CD4-positive, alpha-beta memory T cell (primary cell): ENCODE measurements around the gene AKAP13. TPM values are rescaled to one million over a fixed set of nuclear protein-coding genes. Genes with fewer than 3 reads are reported as not detected.

ENCODE experiments used
- CTCF ChIA-PET: fragments of 350-600 bp; sonication (Branson Sonifier 250); formaldehyde crosslinking; loops from one replicate; lab custom pipeline; 2021; ENCODE audit warnings: inconsistent platforms; ENCODE audit not compliant: partially characterized antibody; lab: Charles Lee
- POLR2A ChIA-PET: fragments of 350-600 bp; sonication (Branson Sonifier 250); formaldehyde crosslinking; loops from one replicate; lab custom pipeline; 2021; ENCODE audit not compliant: partially characterized antibody; lab: Charles Lee
- DNase-seq, 5 donors: peaks; one replicate each; pipeline versions ENCODE4 v3.0.0 to v3.0.0-alpha.2; 2020 to 2022; ENCODE audit warnings: mixed read lengths in 1 of 5
- H3K27ac ChIP-seq: one replicate; pipeline ENCODE4 v1.7.0; 2013; ENCODE audit warnings: low read depth, low read length
- H3K27me3 ChIP-seq: 2 replicates; pipeline ENCODE4 v1.7.0; 2013; ENCODE audit warnings: mild to moderate bottlenecking, low read length, moderate library complexity; ENCODE audit not compliant: insufficient read depth
- H3K36me3 ChIP-seq: 2 replicates; pipeline ENCODE4 v1.7.0; 2013; ENCODE audit warnings: mild to moderate bottlenecking, low read length, moderate library complexity; ENCODE audit not compliant: insufficient read depth
- H3K4me1 ChIP-seq: 2 replicates; pipeline ENCODE4 v1.7.0; 2013; ENCODE audit warnings: mild to moderate bottlenecking, low read length, moderate library complexity; ENCODE audit not compliant: insufficient read depth
- H3K4me3 ChIP-seq, 2 donors: one replicate each; pipeline ENCODE4 v1.7.0; 2013; ENCODE audit warnings: low read length in 2 of 2, mild to moderate bottlenecking in 1 of 2
- H3K9me3 ChIP-seq, 2 donors: one replicate each; pipeline ENCODE4 v1.7.0; 2013; ENCODE audit warnings: low read length in 2 of 2, control low read depth in 1 of 2; ENCODE audit not compliant: control insufficient read depth in 1 of 2
- H3K27ac Mint-ChIP-seq, 7 donors: one replicate each; pipeline ENCODE4 v1.8.0; 2020 to 2021; ENCODE audit warnings: mixed read lengths in 7 of 7, mild to moderate bottlenecking in 6 of 7, inconsistent platforms in 3 of 7, moderate library complexity in 3 of 7
- H3K27me3 Mint-ChIP-seq, 2 donors: one replicate each; pipeline ENCODE4 v1.8.0; 2020 to 2021; ENCODE audit warnings: mixed read lengths in 2 of 2
- H3K36me3 Mint-ChIP-seq, 2 donors: one replicate each; pipeline ENCODE4 v1.8.0; 2020 to 2021; ENCODE audit warnings: mixed read lengths in 2 of 2, inconsistent platforms in 1 of 2, mild to moderate bottlenecking in 1 of 2
- H3K4me1 Mint-ChIP-seq, 4 donors: one replicate each; pipeline ENCODE4 v1.8.0; 2020 to 2021; ENCODE audit warnings: mixed read lengths in 4 of 4, mild to moderate bottlenecking in 1 of 4
- H3K4me3 Mint-ChIP-seq, 8 donors: one replicate each; pipeline ENCODE4 v1.8.0; 2020 to 2021; ENCODE audit warnings: mixed read lengths in 8 of 8, mild to moderate bottlenecking in 7 of 8, moderate library complexity in 6 of 8, inconsistent platforms in 3 of 8
- H3K9me3 Mint-ChIP-seq, 8 donors: one replicate each; pipeline ENCODE4 v1.8.0; 2020 to 2021; ENCODE audit warnings: mixed read lengths in 8 of 8, mild to moderate bottlenecking in 5 of 8, inconsistent platforms in 3 of 8, moderate library complexity in 1 of 8
- intact Hi-C: fragments of 100-400 bp; cut with micrococcal nuclease; formaldehyde crosslinking; loops from one replicate; pipeline ENCODE4 v1.15.1; 2023
- polyA plus RNA-seq, 2 donors: library from polyadenylated mRNA; unstranded; fragments of 300-500 nt; fragmentation: Illumina TruSeq; gene quantifications; one replicate each; pipeline ENCODE4 v1.2.3, GENCODE V29; 2021
- total RNA-seq, 2 experiments: library from RNA; stranded (reverse); gene quantifications; one replicate each; pipeline ENCODE4 v1.2.3, GENCODE V29; 2021

AKAP13 gene
- total and polyA plus RNA-seq, 4 experiments from 2014 or later = 68.7 to 319 (median 247) TPM

GRCh38 chr15:85540085-85540797 lies 159.8 kb downstream of the AKAP13 start:
- no peak overlapping the region for H3K4me3 Mint-ChIP-seq
- DNase-seq = no peak
- H3K27me3 Mint-ChIP-seq = no peaks in the 10 kb centered on the region
- no peaks in the 10 kb centered on the region for H3K9me3 Mint-ChIP-seq
- intact Hi-C loops = no loop called here
- Histone ChIP-seq H3K36me3 (no peaks in the 10 kb centered on the region), H3K4me1 (peaks cover 45% of the 10 kb centered on the region), H3K4me3 (no peak overlapping the region), H3K9me3 (no peaks in the 10 kb centered on the region), H3K27ac (no peak overlapping the region), H3K27me3 (no peaks in the 10 kb centered on the region)
- CTCF ChIA-PET = interaction anchor here (1.1 to 1.2 kb wide), 2 partner anchors 8 to 35 kb away, joined by 3 read pairs; no protein-coding TSS in a partner anchor
- H3K27ac Mint-ChIP-seq = peak overlapping the region in 3 of 7 donors; percentile 13 to 58 (median 30)
- POLR2A ChIA-PET = no interaction called here
- peaks cover 27 to 41% of the 10 kb centered on the region in 2 donors for H3K36me3 Mint-ChIP-seq
- H3K4me1 Mint-ChIP-seq = peaks cover 51 to 77% (median 64%) of the 10 kb centered on the region in 4 donors

- Mint-ChIP-seq H3K4me1 (peaks cover 50 to 65% (median 59%) of the 10 kb centered on the region in 4 donors), H3K4me3 (peak overlapping the region in 1 of 8 donors; percentile 22), H3K9me3 (no peaks in the 10 kb centered on the region), H3K27me3 (no peaks in the 10 kb centered on the region), H3K36me3 (peaks cover 33 to 44% of the 10 kb centered on the region in 2 donors), H3K27ac (peak overlapping the region in 4 of 7 donors; percentile 33 to 82 (median 47))
- no peak for DNase-seq
- Histone ChIP-seq H3K4me3 (no peak overlapping the region), H3K36me3 (no peaks in the 10 kb centered on the region), H3K27me3 (no peaks in the 10 kb centered on the region), H3K27ac (no peak overlapping the region), H3K4me1 (peaks cover 35% of the 10 kb centered on the region), H3K9me3 (no peaks in the 10 kb centered on the region)
- POLR2A ChIA-PET = interaction anchor here (1.2 kb wide), 2 partner anchors 9 to 13 kb away, joined by 3 to 5 read pairs; no protein-coding TSS in a partner anchor
- CTCF ChIA-PET = interaction anchor here (0.6 to 2.3 kb wide), 5 partner anchors 23 to 188 kb away, joined by 3 to 6 read pairs (median 3); no protein-coding TSS in a partner anchor
- intact Hi-C loops = no loop called here
These were observed 161.3 kb downstream of the AKAP13 start for GRCh38 chr15:85541744-85542143.

GRCh38 chr15:85542488-85542887 lies 162.1 kb downstream of the AKAP13 start:
- H3K27me3 Mint-ChIP-seq = no peaks in the 10 kb centered on the region
- POLR2A ChIA-PET = no interaction called here

GRCh38 chr15:85542895-85543331 lies 162.5 kb downstream of the AKAP13 start:
- intact Hi-C loops = no loop called here
- H3K27ac Mint-ChIP-seq = peak overlapping the region in 5 of 7 donors; percentile 0 to 81 (median 25)
- ChIA-PET POLR2A (no interaction called here), CTCF (interaction anchor here (1.0 to 2.3 kb wide), 5 partner anchors 12 to 212 kb away, joined by 3 to 6 read pairs (median 4); no protein-coding TSS in a partner anchor)
- peaks cover 40 to 48% of the 10 kb centered on the region in 2 donors for H3K36me3 Mint-ChIP-seq
- no peaks in the 10 kb centered on the region for H3K27me3 ChIP-seq
- no peaks in the 10 kb centered on the region for H3K9me3 Mint-ChIP-seq
- peaks cover 35% of the 10 kb centered on the region for H3K4me1 ChIP-seq
- DNase-seq = no peak
- no peaks in the 10 kb centered on the region for H3K36me3 ChIP-seq
- no peak overlapping the region for H3K27ac ChIP-seq
- no peaks in the 10 kb centered on the region for H3K9me3 ChIP-seq
- H3K4me3 Mint-ChIP-seq = peak overlapping the region in 1 of 8 donors; percentile 5
- peaks cover 55 to 69% (median 63%) of the 10 kb centered on the region in 4 donors for H3K4me1 Mint-ChIP-seq
- no peak overlapping the region for H3K4me3 ChIP-seq
- H3K27me3 Mint-ChIP-seq = no peaks in the 10 kb centered on the region

More at GRCh38 chr15:85542488-85542887, 162.1 kb downstream of the AKAP13 start:
- intact Hi-C loops = no loop called here
- Mint-ChIP-seq H3K4me1 (peaks cover 55 to 69% (median 63%) of the 10 kb centered on the region in 4 donors), H3K9me3 (no peaks in the 10 kb centered on the region), H3K36me3 (peaks cover 38 to 47% of the 10 kb centered on the region in 2 donors), H3K27ac (peak overlapping the region in 6 of 7 donors; percentile 0 to 81 (median 27)), H3K4me3 (no peak overlapping the region)
- no peaks in the 10 kb centered on the region for H3K36me3 ChIP-seq
- peaks cover 35% of the 10 kb centered on the region for H3K4me1 ChIP-seq
- CTCF ChIA-PET = interaction anchor here (1.0 to 2.3 kb wide), 3 partner anchors 23 to 187 kb away, joined by 3 to 6 read pairs (median 3); no protein-coding TSS in a partner anchor
- no peak overlapping the region for H3K4me3 ChIP-seq
- no peaks in the 10 kb centered on the region for H3K9me3 ChIP-seq
- no peak overlapping the region for H3K27ac ChIP-seq
- no peaks in the 10 kb centered on the region for H3K27me3 ChIP-seq
- no peak for DNase-seq

- H3K4me1 ChIP-seq = peaks cover 35% of the 10 kb centered on the region
- peak; percentile 6 to 40 (median 32) for DNase-seq
- Mint-ChIP-seq H3K36me3 (peaks cover 37 to 45% of the 10 kb centered on the region in 2 donors), H3K27me3 (no peaks in the 10 kb centered on the region), H3K27ac (peak overlapping the region; percentile 10 to 91 (median 76)), H3K4me3 (peak overlapping the region in 7 of 8 donors; percentile 3 to 62 (median 29)), H3K4me1 (peaks cover 55 to 67% (median 63%) of the 10 kb centered on the region in 4 donors), H3K9me3 (no peaks in the 10 kb centered on the region)
- CTCF ChIA-PET = interaction anchor here (1.0 to 2.3 kb wide), 5 partner anchors 11 to 213 kb away, joined by 3 to 6 read pairs (median 4); no protein-coding TSS in a partner anchor
- intact Hi-C loops = no loop called here
- no peaks in the 10 kb centered on the region for H3K9me3 ChIP-seq
- H3K4me3 ChIP-seq = no peak overlapping the region
- no peaks in the 10 kb centered on the region for H3K27me3 ChIP-seq
- no peaks in the 10 kb centered on the region for H3K36me3 ChIP-seq
- H3K27ac ChIP-seq = no peak overlapping the region
- POLR2A ChIA-PET = no interaction called here
These were observed 163.3 kb downstream of the AKAP13 start for GRCh38 chr15:85543741-85544155.

- H3K9me3 ChIP-seq = no peaks in the 10 kb centered on the region
- Mint-ChIP-seq H3K4me3 (no peak overlapping the region), H3K4me1 (peaks cover 46 to 55% (median 53%) of the 10 kb centered on the region in 4 donors), H3K27me3 (no peaks in the 10 kb centered on the region), H3K27ac (peak overlapping the region in 2 of 7 donors; percentile 38 to 77), H3K36me3 (peaks cover 40 to 42% of the 10 kb centered on the region in 2 donors), H3K9me3 (no peaks in the 10 kb centered on the region)
- H3K4me1 ChIP-seq = peaks cover 27% of the 10 kb centered on the region
- CTCF ChIA-PET = interaction anchor here (1.1 kb wide), 1 partner anchor 10 kb away, joined by 3 read pairs; no protein-coding TSS in a partner anchor
- no peaks in the 10 kb centered on the region for H3K27me3 ChIP-seq
- H3K27ac ChIP-seq = no peak overlapping the region
- no peaks in the 10 kb centered on the region for H3K36me3 ChIP-seq
- POLR2A ChIA-PET = no interaction called here
- no peak for DNase-seq
- H3K4me3 ChIP-seq = no peak overlapping the region
- intact Hi-C loops = no loop called here
These were observed 164.8 kb downstream of the AKAP13 start for GRCh38 chr15:85545185-85545584.

GRCh38 chr15:85545752-85546151 lies 165.3 kb downstream of the AKAP13 start:
- no peak for DNase-seq
- ChIA-PET CTCF (interaction anchor here (1.1 kb wide), 1 partner anchor 11 kb away, joined by 3 read pairs; no protein-coding TSS in a partner anchor), POLR2A (no interaction called here)
- Histone ChIP-seq H3K27ac (no peak overlapping the region), H3K27me3 (no peaks in the 10 kb centered on the region), H3K9me3 (no peaks in the 10 kb centered on the region), H3K4me1 (peaks cover 27% of the 10 kb centered on the region), H3K36me3 (no peaks in the 10 kb centered on the region), H3K4me3 (no peak overlapping the region)
- Mint-ChIP-seq H3K4me3 (no peak overlapping the region), H3K36me3 (peaks cover 40 to 43% of the 10 kb centered on the region in 2 donors), H3K4me1 (peaks cover 40 to 53% (median 47%) of the 10 kb centered on the region in 4 donors), H3K9me3 (no peaks in the 10 kb centered on the region), H3K27ac (peak overlapping the region in 2 of 7 donors; percentile 15 to 32), H3K27me3 (no peaks in the 10 kb centered on the region)
- intact Hi-C loops = no loop called here
